ENCODE results near the gene FSCN2.

The FSCN2 gene

DNA sequence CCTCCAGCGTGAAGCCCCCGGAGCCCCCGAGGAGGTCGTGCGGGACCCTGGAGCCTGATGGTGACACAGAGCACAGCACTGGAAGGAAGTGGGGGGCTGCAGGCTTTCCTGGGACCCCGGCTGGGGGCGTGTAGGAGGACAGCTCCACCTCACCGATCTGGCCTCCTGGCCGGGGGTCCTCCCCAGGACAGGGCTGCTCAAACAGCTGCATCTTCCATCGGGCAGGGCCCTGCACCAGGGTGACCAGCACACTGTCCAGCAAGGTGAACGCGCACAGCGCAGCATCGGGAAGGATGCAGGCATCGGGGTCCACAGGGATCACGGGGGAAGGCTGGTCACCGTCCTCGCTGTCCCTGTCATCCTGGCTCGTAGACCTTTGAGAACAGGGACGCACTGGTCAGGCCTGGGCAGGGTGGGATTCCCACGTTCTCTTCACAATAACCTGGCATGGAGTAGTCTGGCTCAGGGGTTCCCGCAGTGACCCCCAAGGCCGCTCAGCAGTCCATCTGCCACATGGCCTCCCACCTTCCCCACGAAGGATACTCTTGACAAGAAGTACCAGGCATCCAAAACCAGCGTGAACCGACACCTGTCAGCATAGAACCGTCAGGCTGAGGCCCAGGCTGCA, 22.8 kb downstream of the FSCN2 start:
- no peak overlapping the region for H3K27ac ChIP-seq (ENCODE audit: low read length)
- no peaks in the 10 kb centered on the region for H3K27me3 ChIP-seq (ENCODE audit: insufficient read depth, low read length)
- no peaks in the 10 kb centered on the region for H3K9me3 ChIP-seq (ENCODE audit: insufficient read depth, low read depth, low read length)
- H3K4me1 ChIP-seq (ENCODE audit: insufficient read depth, low read length), result peaks cover 6% of the 10 kb centered on the region; the same call in 1 of the 2 replicates
- H3K36me3 ChIP-seq (ENCODE audit: insufficient read depth, low read depth, low read length), result peaks cover 42% of the 10 kb centered on the region
- H3K9ac ChIP-seq (ENCODE audit: low read depth, low read length), result peak overlapping the region; percentile 79; the same call in 1 of the 2 replicates
- peak overlapping the region; percentile 86 for H3K4me3 ChIP-seq (ENCODE audit: low read length)

DNA sequence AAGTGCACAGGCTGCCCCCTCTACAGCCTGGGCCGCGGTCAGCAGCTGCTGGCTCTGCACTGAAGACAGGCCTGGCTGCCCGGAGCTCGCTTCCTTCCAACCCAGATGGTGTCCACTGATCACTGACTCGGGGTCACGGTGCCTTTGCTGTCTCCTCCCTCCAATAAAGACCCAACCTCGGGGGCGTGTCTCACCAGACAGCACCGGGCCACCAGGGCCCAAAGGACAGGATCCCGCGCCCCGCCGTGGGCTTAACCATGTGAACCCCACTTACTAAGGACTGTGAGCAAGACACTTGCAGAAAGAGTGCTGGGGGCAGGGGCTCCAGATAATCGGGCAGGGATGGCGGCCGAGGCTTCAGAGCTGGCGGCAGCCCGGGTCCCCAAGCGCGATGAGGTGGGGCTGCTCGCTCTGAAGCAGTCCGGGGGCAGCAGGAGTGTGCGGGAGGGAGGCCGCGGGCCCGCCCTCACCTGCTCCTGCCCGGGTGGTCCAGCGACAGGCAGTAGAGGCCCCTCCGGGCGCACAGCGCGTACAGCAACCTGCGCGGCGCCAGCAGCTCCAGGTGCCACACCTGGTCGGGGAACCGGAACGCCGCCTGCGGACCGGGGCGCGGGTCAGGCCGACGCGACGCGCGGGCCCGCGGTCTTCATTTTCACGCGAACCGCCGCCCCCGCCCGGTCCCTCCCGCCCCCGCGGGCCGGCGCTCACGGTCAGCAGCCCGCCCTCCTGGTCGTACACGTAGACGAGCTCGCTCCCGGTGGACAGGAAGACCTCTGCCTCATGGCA, 23.5 kb downstream of the FSCN2 start:
- peak overlapping the region; percentile 86 for H3K4me3 ChIP-seq (ENCODE audit: low read length)
- H3K27ac ChIP-seq (ENCODE audit: low read length), result no peak overlapping the region
- peaks cover 40% of the 10 kb centered on the region for H3K36me3 ChIP-seq (ENCODE audit: insufficient read depth, low read depth, low read length)
- no peaks in the 10 kb centered on the region for H3K9me3 ChIP-seq (ENCODE audit: insufficient read depth, low read depth, low read length)
- peak overlapping the region; percentile 79 for H3K9ac ChIP-seq (ENCODE audit: low read depth, low read length)
- no peaks in the 10 kb centered on the region for H3K27me3 ChIP-seq (ENCODE audit: insufficient read depth, low read length)
- peaks cover 6% of the 10 kb centered on the region; the same call in 1 of the 2 replicates for H3K4me1 ChIP-seq (ENCODE audit: insufficient read depth, low read length)

DNA sequence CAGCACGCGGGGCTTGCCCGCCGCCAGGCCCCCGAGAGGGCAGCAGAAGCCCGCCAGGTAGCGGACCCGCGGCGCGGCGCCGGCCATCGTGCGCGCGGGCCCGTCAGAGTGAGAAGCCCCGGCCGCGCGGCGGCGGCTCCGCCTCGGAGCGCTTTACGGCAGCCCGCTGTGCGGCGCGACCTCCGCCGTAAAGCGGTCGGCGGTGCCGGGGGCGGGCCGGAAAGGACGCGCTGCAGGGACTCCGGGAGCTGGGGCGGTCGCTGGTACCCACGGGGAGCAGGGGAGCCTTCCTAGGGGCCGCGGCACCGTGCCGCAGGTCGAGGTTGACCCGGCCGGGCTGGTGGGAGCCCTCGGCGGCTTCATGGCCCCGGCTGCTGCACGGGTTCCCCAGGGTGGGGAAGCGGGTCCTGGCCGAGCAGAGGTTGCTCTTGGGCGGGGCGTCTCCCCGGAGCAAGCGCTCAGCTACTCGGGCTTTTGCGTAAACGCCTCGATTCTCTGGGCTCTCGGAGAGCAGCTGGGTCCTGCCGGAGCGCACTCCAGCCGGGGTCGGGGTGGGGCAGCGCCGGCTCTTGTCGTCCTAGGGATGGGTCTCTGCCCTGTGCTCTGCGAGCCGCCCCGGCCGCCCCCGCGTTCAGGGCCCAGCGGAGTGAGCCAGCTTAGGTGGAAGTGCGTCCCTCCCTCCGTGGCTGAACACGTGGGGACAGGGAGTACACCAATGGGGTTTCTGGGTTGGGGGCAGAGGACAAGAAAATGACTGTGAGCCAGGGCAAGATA, 24.3 kb downstream of the FSCN2 start, which contains the start of gene FAAP100:
TSS of gene FAAP100 (minus strand) at position 110 of the 774 bp plus-strand sequence. CDS start at position 87, 23 bp downstream.
- Histone ChIP-seq H3K4me3 (ENCODE audit: low read length) (peak within 1 kb of the TSS; percentile 86), H3K4me1 (ENCODE audit: insufficient read depth, low read length) (peaks cover 6% of the 10 kb centered on the region; the same call in 1 of the 2 replicates), H3K9me3 (ENCODE audit: insufficient read depth, low read depth, low read length) (no peaks in the 10 kb centered on the region), H3K27me3 (ENCODE audit: insufficient read depth, low read length) (no peaks in the 10 kb centered on the region), H3K9ac (ENCODE audit: low read depth, low read length) (peak within 1 kb of the TSS; percentile 84), H3K36me3 (ENCODE audit: insufficient read depth, low read depth, low read length) (peaks cover 35% of the 10 kb centered on the region), H3K27ac (ENCODE audit: low read length) (peak within 1 kb of the TSS; percentile 55)

DNA sequence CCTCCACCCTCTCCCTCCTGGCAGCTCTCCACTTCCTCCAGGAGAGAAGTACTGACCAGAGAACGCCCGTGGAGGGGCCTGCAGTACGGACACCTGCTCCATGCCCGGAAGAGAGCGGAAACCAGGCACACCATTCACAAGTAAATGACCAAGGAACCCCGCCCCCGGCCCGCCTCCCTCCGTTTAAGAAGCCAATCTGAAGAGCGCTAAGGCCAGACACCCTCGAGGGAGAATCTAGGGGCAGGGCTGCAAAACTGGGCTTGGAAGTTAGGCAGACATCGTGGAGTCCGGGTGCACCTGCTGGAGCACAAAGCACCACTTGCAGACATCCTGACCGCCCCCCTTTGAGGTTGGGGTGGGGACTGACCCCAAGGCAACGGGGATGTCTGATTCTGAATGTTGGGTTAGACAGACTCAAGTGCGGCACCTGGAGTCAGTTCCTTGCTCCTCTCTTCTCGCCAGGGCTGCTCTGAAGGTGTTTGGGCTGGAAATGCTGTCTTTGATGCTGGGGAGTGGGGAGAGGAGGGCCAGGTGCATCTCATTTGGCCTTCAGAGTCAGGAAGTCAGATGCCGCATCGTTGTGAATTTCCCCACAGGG, 24.9 kb downstream of the FSCN2 start:
- Histone ChIP-seq H3K4me1 (ENCODE audit: insufficient read depth, low read length) (peaks cover 6% of the 10 kb centered on the region; the same call in 1 of the 2 replicates), H3K27ac (ENCODE audit: low read length) (peak overlapping the region; percentile 55), H3K27me3 (ENCODE audit: insufficient read depth, low read length) (no peaks in the 10 kb centered on the region), H3K9me3 (ENCODE audit: insufficient read depth, low read depth, low read length) (no peaks in the 10 kb centered on the region), H3K9ac (ENCODE audit: low read depth, low read length) (peak overlapping the region; percentile 84; the same call in 1 of the 2 replicates), H3K4me3 (ENCODE audit: low read length) (peak overlapping the region; percentile 86), H3K36me3 (ENCODE audit: insufficient read depth, low read depth, low read length) (peaks cover 30% of the 10 kb centered on the region)

DNA sequence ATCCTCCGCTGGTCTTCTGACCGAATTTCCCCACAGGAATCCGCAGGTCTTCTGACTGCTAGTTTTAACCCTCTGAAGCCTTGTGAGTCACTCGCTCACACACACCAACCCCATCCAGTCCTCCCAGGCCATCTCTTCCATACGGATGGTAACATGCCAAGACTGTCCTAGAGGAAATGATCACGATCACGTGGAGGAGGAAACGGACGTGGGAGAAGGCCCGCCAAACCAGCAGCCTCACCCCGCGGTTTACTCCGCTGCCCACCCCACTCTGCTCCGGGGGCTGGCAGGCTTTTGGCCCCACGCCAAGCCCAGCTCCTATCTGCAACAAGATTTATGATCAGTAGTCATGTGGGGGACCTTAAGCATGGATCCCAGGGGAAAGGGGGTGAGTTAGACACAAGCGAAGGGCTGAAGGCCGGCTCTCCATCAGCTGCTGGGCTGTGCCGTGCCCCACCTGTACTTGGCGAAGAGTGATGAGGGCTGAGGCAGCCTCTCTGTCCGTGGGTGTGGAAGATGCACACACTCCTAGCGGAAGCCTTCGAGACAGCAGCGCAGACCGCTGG, 25.5 kb downstream of the FSCN2 start:
- Histone ChIP-seq H3K9me3 (ENCODE audit: insufficient read depth, low read depth, low read length) (no peaks in the 10 kb centered on the region), H3K9ac (ENCODE audit: low read depth, low read length) (peak overlapping the region; percentile 84; the same call in 1 of the 2 replicates), H3K4me1 (ENCODE audit: insufficient read depth, low read length) (peaks cover 6% of the 10 kb centered on the region; the same call in 1 of the 2 replicates), H3K36me3 (ENCODE audit: insufficient read depth, low read depth, low read length) (peaks cover 32% of the 10 kb centered on the region), H3K27me3 (ENCODE audit: insufficient read depth, low read length) (no peaks in the 10 kb centered on the region), H3K27ac (ENCODE audit: low read length) (peak overlapping the region; percentile 46), H3K4me3 (ENCODE audit: low read length) (peak overlapping the region; percentile 86)

DNA sequence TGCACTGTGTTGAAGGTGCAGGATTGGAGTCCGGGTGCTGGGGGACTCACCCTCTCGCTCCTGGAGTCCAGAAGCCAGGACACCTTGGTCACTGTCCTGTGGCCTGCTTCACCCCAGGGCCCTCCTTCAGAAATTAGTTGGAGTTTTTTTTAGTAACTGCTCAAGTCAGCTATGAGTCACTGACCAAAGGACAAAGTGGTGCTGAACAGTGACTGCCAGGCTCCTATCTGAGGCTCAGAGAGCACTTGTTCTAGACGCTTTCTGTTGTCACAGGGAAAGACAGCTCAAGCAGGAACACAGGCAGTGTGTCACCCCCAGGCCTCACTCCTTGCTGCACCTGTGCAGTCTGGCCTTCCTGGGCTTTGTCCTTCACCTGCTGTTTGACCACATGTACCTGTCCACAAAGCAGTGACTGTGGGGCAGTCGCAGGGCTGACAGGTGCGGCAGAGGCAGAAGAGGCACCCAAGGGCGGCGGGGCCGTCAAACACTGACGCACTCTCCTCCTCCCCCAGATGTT, 28.1 kb downstream of the FSCN2 start:
- Histone ChIP-seq H3K27ac (ENCODE audit: low read length) (no peak overlapping the region), H3K9me3 (ENCODE audit: insufficient read depth, low read depth, low read length) (no peaks in the 10 kb centered on the region), H3K4me1 (ENCODE audit: insufficient read depth, low read length) (peaks cover 6% of the 10 kb centered on the region; the same call in 1 of the 2 replicates), H3K4me3 (ENCODE audit: low read length) (no peak overlapping the region), H3K9ac (ENCODE audit: low read depth, low read length) (no peak overlapping the region), H3K27me3 (ENCODE audit: insufficient read depth, low read length) (no peaks in the 10 kb centered on the region), H3K36me3 (ENCODE audit: insufficient read depth, low read depth, low read length) (peaks cover 35% of the 10 kb centered on the region)

DNA sequence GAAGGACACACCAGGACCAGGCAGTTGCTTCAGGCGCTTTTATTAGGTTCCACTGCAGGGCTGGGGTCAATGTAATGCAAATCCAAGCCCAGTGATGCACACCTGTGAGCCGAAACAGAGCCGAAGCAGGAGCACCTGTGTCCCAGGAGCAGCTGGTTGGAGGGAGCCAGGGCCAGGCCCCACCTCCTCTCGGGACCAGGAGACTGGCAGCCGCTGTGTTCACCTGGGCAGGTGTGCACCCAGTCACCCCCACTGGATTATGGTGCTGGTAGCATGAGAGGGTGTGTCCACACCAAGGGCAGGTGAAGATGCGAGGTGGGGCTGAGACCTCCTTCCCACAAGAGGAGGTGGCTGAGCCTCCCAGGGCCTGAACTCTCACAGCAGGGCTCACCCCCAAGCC, 28.7 kb downstream of the FSCN2 start:
- Histone ChIP-seq H3K9ac (ENCODE audit: low read depth, low read length) (no peak overlapping the region), H3K9me3 (ENCODE audit: insufficient read depth, low read depth, low read length) (no peaks in the 10 kb centered on the region), H3K4me1 (ENCODE audit: insufficient read depth, low read length) (peaks cover 6% of the 10 kb centered on the region; the same call in 1 of the 2 replicates), H3K4me3 (ENCODE audit: low read length) (no peak overlapping the region), H3K27ac (ENCODE audit: low read length) (no peak overlapping the region), H3K27me3 (ENCODE audit: insufficient read depth, low read length) (no peaks in the 10 kb centered on the region), H3K36me3 (ENCODE audit: insufficient read depth, low read depth, low read length) (peaks cover 42% of the 10 kb centered on the region)

DNA sequence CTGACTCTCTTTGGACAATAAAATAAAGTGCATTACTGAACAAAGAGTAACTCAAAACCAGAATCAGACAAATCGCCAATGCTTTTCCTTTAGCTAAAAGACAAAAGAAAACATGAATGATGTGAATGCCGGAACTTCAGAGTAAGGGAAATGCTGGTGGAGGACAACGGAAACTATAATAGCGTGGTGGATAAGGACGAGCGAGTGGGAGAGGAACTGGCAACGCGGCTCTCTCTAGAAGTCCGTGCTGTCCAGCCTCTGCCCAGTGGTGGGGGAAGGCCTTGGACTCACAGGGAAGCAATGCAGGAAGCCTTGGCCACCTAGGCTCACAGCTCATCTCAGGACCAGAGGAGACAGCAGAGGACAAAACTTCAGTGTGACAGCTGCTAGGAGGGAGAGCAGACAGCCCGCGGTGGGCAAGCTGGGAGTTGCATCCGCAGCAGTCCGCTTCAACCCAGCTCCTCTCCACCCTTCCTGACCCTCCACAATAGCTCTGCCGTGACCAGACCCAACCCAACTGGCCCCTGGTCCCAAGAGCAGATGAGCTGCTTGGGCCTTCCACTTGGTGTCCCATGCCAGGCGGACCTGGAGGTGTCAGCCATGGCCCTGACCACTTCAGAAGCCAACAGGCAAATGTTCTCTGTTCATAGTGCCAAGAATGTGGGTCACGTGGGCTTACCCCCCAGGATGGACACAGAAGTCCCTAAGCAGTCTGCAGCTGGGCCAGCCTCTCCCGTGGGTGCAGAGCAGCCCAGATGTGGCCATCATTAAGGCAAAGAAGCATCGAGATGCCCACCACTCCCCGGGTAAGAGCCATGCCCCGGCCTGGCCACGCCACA, 29.3 kb downstream of the FSCN2 start:
- Histone ChIP-seq H3K9ac (ENCODE audit: low read depth, low read length) (no peak overlapping the region), H3K4me1 (ENCODE audit: insufficient read depth, low read length) (peaks cover 6% of the 10 kb centered on the region; the same call in 1 of the 2 replicates), H3K27ac (ENCODE audit: low read length) (no peak overlapping the region), H3K4me3 (ENCODE audit: low read length) (no peak overlapping the region), H3K36me3 (ENCODE audit: insufficient read depth, low read depth, low read length) (peaks cover 46% of the 10 kb centered on the region), H3K9me3 (ENCODE audit: insufficient read depth, low read depth, low read length) (no peaks in the 10 kb centered on the region), H3K27me3 (ENCODE audit: insufficient read depth, low read length) (no peaks in the 10 kb centered on the region)

DNA sequence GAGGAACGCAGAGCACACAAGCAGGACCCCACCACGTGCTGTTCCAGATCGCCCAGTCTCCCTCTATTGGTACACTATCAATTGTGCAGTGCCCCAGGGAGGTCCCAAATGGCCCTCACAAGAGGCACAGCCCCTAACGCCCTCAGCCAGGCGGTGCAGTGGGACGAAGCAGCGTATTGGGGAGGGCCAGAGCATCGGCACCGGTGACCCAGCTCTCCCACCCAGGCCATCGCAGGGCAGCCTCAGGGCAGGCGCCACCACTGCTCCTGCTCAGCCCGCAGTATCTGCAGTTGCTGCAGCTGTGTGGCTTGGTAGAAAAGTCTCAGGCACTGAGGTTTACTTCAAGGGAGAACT, 29.9 kb downstream of the FSCN2 start:
- Histone ChIP-seq H3K4me1 (ENCODE audit: insufficient read depth, low read length) (peaks cover 6% of the 10 kb centered on the region; the same call in 1 of the 2 replicates), H3K27ac (ENCODE audit: low read length) (no peak overlapping the region), H3K36me3 (ENCODE audit: insufficient read depth, low read depth, low read length) (peaks cover 51% of the 10 kb centered on the region), H3K27me3 (ENCODE audit: insufficient read depth, low read length) (no peaks in the 10 kb centered on the region), H3K4me3 (ENCODE audit: low read length) (no peak overlapping the region), H3K9me3 (ENCODE audit: insufficient read depth, low read depth, low read length) (no peaks in the 10 kb centered on the region), H3K9ac (ENCODE audit: low read depth, low read length) (no peak overlapping the region)

All from iPS-20b (cell line).